GM12878 (cell line): ENCODE results near the gene OR1F1. TPM values are rescaled to one million over a fixed set of nuclear protein-coding genes. Genes with fewer than 3 reads are reported as not detected.

ENCODE experiments used
- ATAC-seq: fragments of 200-7000 bp; cut with Tn5 transposase; 3 replicates; pipeline ENCODE4 v1.9.1; 2020; ENCODE audit warnings: mild to moderate bottlenecking, moderate library complexity
- BruUV-seq: library from RNA; stranded (reverse); fragments of 400-500 nt; replicated peaks from 2 replicates; lab custom pipeline; 2021; lab: Mats Ljungman, UMichigan
- CTCF ChIA-PET: fragments of 300-600 bp; sonication (Branson Sonifier 250); formaldehyde crosslinking; extraction: SDS; loops from one replicate; lab custom pipeline; 2021; ENCODE audit warnings: inconsistent platforms; lab: Yijun Ruan, JAX
- POLR2A ChIA-PET: fragments of 350-600 bp; formaldehyde crosslinking; extraction: SDS; loops from one replicate; lab custom pipeline; 2021; ENCODE audit warnings: inconsistent platforms; lab: Charles Lee
- RAD21 ChIA-PET: fragments of 300-600 bp; sonication (Branson Sonifier 250); formaldehyde crosslinking; loops from one replicate; lab custom pipeline; 2023; ENCODE audit warnings: antibody characterized with exemption; ENCODE audit not compliant: unreplicated experiment; lab: Charles Lee
- SMC1A ChIA-PET: fragments of 300-600 bp; sonication (Branson Sonifier 250); formaldehyde crosslinking; loops from one replicate; lab custom pipeline; 2023; ENCODE audit not compliant: unreplicated experiment, uncharacterized antibody; lab: Charles Lee
- DNase-seq: peaks from one replicate; pipeline ENCODE4 v3.0.0-alpha.2; 2011; ENCODE audit warnings: low read depth, low spot score
- FAIRE-seq: peaks from 3 replicates; lab custom pipeline; 2011; peaks lifted over from hg19 to GRCh38; lab: Jason Lieb, UNC
- H2AFZ ChIP-seq: 2 replicates; pipeline ENCODE4 v1.6.0; 2011; ENCODE audit warnings: low read depth, low read length, control low read depth; ENCODE audit not compliant: control insufficient read depth
- H3K27ac ChIP-seq: 2 replicates; pipeline ENCODE4 v1.5.1; 2011; ENCODE audit warnings: control low read depth; ENCODE audit not compliant: control insufficient read depth, insufficient read depth
- H3K27me3 ChIP-seq, 2 experiments: replicated peaks in 1 of 2; 2 replicates each; pipeline versions ENCODE4 v1.6.0 to v1.6.1; 2011; ENCODE audit warnings: low read length in 1 of 2; ENCODE audit not compliant: control insufficient read depth in 2 of 2, insufficient read depth in 2 of 2
- H3K36me3 ChIP-seq, 2 experiments: 2 replicates each; pipeline ENCODE4 v1.5.1; 2011; ENCODE audit warnings: low read length in 1 of 2; ENCODE audit not compliant: control insufficient read depth in 2 of 2, insufficient read depth in 2 of 2
- H3K4me1 ChIP-seq: 2 replicates; pipeline ENCODE4 v1.6.1; 2011; ENCODE audit warnings: mild to moderate bottlenecking, low read length, moderate library complexity, mixed read lengths; ENCODE audit not compliant: control insufficient read depth, insufficient read depth
- H3K4me2 ChIP-seq: 2 replicates; pipeline ENCODE4 v1.6.0; 2011; ENCODE audit warnings: control low read depth; ENCODE audit not compliant: control insufficient read depth, insufficient read depth
- H3K4me3 ChIP-seq: fragments of 200-600 bp; sonication (generic); 2 replicates; pipeline ENCODE4 v1.5.1; 2016
- H3K79me2 ChIP-seq: 2 replicates; pipeline ENCODE4 v1.6.0; 2011; ENCODE audit warnings: low read length; ENCODE audit not compliant: control insufficient read depth, insufficient read depth
- H3K9ac ChIP-seq: 2 replicates; pipeline ENCODE4 v1.8.0; 2011; ENCODE audit warnings: low read length, control low read depth, mixed read lengths; ENCODE audit not compliant: control insufficient read depth, insufficient read depth
- H3K9me3 ChIP-seq: replicated peaks from 3 replicates; pipeline ENCODE4 v1.5.1; 2011; ENCODE audit warnings: mild to moderate bottlenecking, low read length; ENCODE audit not compliant: control insufficient read depth, insufficient read depth
- H4K20me1 ChIP-seq: 2 replicates; pipeline ENCODE4 v1.6.0; 2011; ENCODE audit not compliant: control insufficient read depth, insufficient read depth
- BACH1 ChIP-seq: fragments of 450-650 bp; IDR thresholded peaks from 2 replicates; pipeline ENCODE4 v1.6.1; 2017; ENCODE audit warnings: mild to moderate bottlenecking, borderline replicate concordance
- CHD1 ChIP-seq: IDR thresholded peaks from 2 replicates; pipeline ENCODE4 v1.6.1; 2012; ENCODE audit warnings: low read depth, low read length, improper control_type of control experiment
- ELK1 ChIP-seq: IDR thresholded peaks from 2 replicates; pipeline ENCODE4 v1.6.1; 2012; ENCODE audit warnings: low read depth, low read length, improper control_type of control experiment
- IRF4 ChIP-seq: IDR thresholded peaks from 2 replicates; pipeline ENCODE4 v1.6.1; 2011; ENCODE audit warnings: low read depth, low read length
- KDM1A ChIP-seq: fragments of 200-600 bp; sonication (generic); IDR thresholded peaks from 2 replicates; pipeline ENCODE4 v1.6.1; 2016; ENCODE audit warnings: borderline replicate concordance
- NRF1 ChIP-seq: conservative IDR thresholded peaks from 2 replicates; pipeline ENCODE4 v1.6.1; 2011; ENCODE audit warnings: mild to moderate bottlenecking, low read depth, low read length, improper control_type of control experiment
- PAX8 ChIP-seq: fragments of 450-650 bp; IDR thresholded peaks from 2 replicates; pipeline ENCODE4 v1.6.1; 2017; ENCODE audit warnings: mild to moderate bottlenecking, moderate library complexity
- PKNOX1 ChIP-seq: fragments of 450-650 bp; IDR thresholded peaks from 2 replicates; pipeline ENCODE4 v1.6.1; 2016; ENCODE audit warnings: mild to moderate bottlenecking
- RFX5 ChIP-seq: IDR thresholded peaks from 2 replicates; pipeline ENCODE4 v1.6.1; 2011; ENCODE audit warnings: low read depth, low read length, improper control_type of control experiment
- RUNX3 ChIP-seq: IDR thresholded peaks from 2 replicates; pipeline ENCODE4 v1.6.1; 2012; ENCODE audit warnings: low read length, inconsistent platforms
- SIX5 ChIP-seq: IDR thresholded peaks from 2 replicates; pipeline ENCODE4 v1.6.1; 2011; ENCODE audit warnings: mild to moderate bottlenecking, low read depth, low read length, moderate library complexity; ENCODE audit not compliant: severe bottlenecking
- SKIL ChIP-seq: fragments of 450-650 bp; IDR thresholded peaks from 2 replicates; pipeline ENCODE4 v1.6.1; 2017; ENCODE audit warnings: mild to moderate bottlenecking, low read depth, inconsistent platforms; ENCODE audit not compliant: poor library complexity, severe bottlenecking
- SRF ChIP-seq, 2 experiments: IDR thresholded peaks; 2 replicates each; pipeline ENCODE4 v1.6.1; 2011; ENCODE audit warnings: low read depth in 2 of 2, low read length in 2 of 2, mild to moderate bottlenecking in 1 of 2, moderate library complexity in 1 of 2
- TARDBP ChIP-seq: IDR thresholded peaks from 2 replicates; pipeline ENCODE4 v1.6.1; 2016; ENCODE audit warnings: borderline replicate concordance
- TCF12 ChIP-seq: IDR thresholded peaks from 2 replicates; pipeline ENCODE4 v1.6.1; 2011; ENCODE audit warnings: low read depth, mild to moderate bottlenecking, low read length
- ZNF592 ChIP-seq: fragments of 450-650 bp; IDR thresholded peaks from 2 replicates; pipeline ENCODE4 v1.6.1; 2017; ENCODE audit warnings: mild to moderate bottlenecking, moderate library complexity
- ZNF622 ChIP-seq: fragments of 450-650 bp; IDR thresholded peaks from 2 replicates; pipeline ENCODE4 v1.6.1; 2017; ENCODE audit warnings: mild to moderate bottlenecking, inconsistent platforms
- ZSCAN29 ChIP-seq: fragments of 450-650 bp; IDR thresholded peaks from 2 replicates; pipeline ENCODE4 v1.6.1; 2017; ENCODE audit warnings: mild to moderate bottlenecking, moderate library complexity
- WGBS: methylation state at CpG from one replicate; pipeline ENCODE4 v1.1.6; 2016; ENCODE audit warnings: low lambda C conversion rate; ENCODE audit not compliant: insufficient replicate concordance, insufficient coverage; ENCODE audit errors: missing lambda C conversion rate; 5-methylcytosine and 5-hydroxymethylcytosine counted together
- in situ Hi-C: fragments of 300-500 bp; cut with MboI; formaldehyde crosslinking; loops from 9 replicates; pipeline ENCODE4 v1.14.3; 2018; ENCODE audit warnings: mixed read lengths
- intact Hi-C: fragments of 100-400 bp; cut with micrococcal nuclease; formaldehyde crosslinking; loops from one replicate; pipeline ENCODE4 v1.14.2; 2022; ENCODE audit not compliant: unreplicated experiment
- polyA plus RNA-seq, 11 experiments: library from polyadenylated mRNA; depleted of rRNA in 4 of 11; unstranded in 6 of 11; stranded (reverse) in 5 of 11; fragments of >200 nt; fragmentation: Nextera tagmentation in 4 of 11; fragmentation: Illumina TruSeq in 1 of 11; extraction: Ambion mirVana in 4 of 11; extraction: Trizol in 1 of 11; gene quantifications; 1 replicate in 1 of 11; 2 replicates in 10 of 11; pipeline versions ENCODE4 v1.2.1 to v1.2.3, GENCODE V29; 2011 to 2016; ENCODE audit warnings: inconsistent platforms in 2 of 11, missing spikeins in 2 of 11, low read depth in 1 of 11
- total RNA-seq, 4 experiments: library from RNA; depleted of rRNA in 3 of 4; stranded (reverse); fragments of >200 nt in 3 of 4; fragmentation: Illumina TruSeq in 1 of 4; extraction: Trizol in 1 of 4; gene quantifications; 2 replicates each; pipeline versions ENCODE4 v1.2.1 to v1.2.3, GENCODE V29; 2013 to 2021

OR1F1 gene
- total and polyA plus RNA-seq, 10 of the 15 experiments (the other 5 are each of a cell fraction or from before 2014, with no cell fraction given): 0.10 to 0.14 (median 0.12) TPM; not detected in 7

GRCh38 chr16:3189869-3190268, 1.9 kb downstream of the OR1F1 start:
- in situ Hi-C loops (no loop called here), intact Hi-C loops (loop anchor here (2.0 to 5.0 kb wide), 3 partner anchors 39 to 269 kb away; partner anchors contain the start of gene ZNF263)
- Histone ChIP-seq H2AFZ (peak overlapping the region; percentile 34; the same call in 1 of the 2 replicates), H3K9ac (no peak overlapping the region), H3K27me3 (no peaks in the 10 kb centered on the region; a peak in 1 of 4 replicates), H3K36me3 (no peaks in the 10 kb centered on the region), H3K4me1 (peaks cover 17% of the 10 kb centered on the region), H3K79me2 (no peaks in the 10 kb centered on the region), H3K4me3 (peak overlapping the region; percentile 54), H3K27ac (no peak overlapping the region), H3K9me3 (no peaks in the 10 kb centered on the region; the same call in 2 of the 3 replicates), H3K4me2 (peak overlapping the region; percentile 98), H4K20me1 (no peaks in the 10 kb centered on the region)
- DNase-seq (no peak), ATAC-seq (peak; percentile 6; the same call in 2 of the 3 replicates), FAIRE-seq (no peak)
- ChIA-PET RAD21 (no interaction called here), POLR2A (no interaction called here), CTCF (interaction anchor here (0.7 to 1.3 kb wide), 2 partner anchors 60 to 254 kb away, joined by 3 to 4 read pairs; partner anchors contain the start of genes NAA60 and ZNF597), SMC1A (interaction anchor here (0.7 to 1.5 kb wide), 5 partner anchors 13 to 108 kb away, joined by 3 to 4 read pairs (median 3); no protein-coding TSS in a partner anchor)
- no peak for TF ChIP-seq SKIL
- no peak for TF ChIP-seq ZSCAN29
- no peak for TF ChIP-seq RUNX3
- no peak for TF ChIP-seq KDM1A
- no peak for TF ChIP-seq TARDBP
- TF ChIP-seq SRF (IDR thresholded peaks at IDR 0.05; ENCODE audit: low read depth in 2 of 2, low read length in 2 of 2): no peak
- no peak for TF ChIP-seq IRF4
- no peak for TF ChIP-seq CHD1
- TF ChIP-seq ELK1: no peak
- no peak for TF ChIP-seq BACH1
- TF ChIP-seq PAX8: no peak
- no peak for TF ChIP-seq ZNF622
- TF ChIP-seq TCF12: no peak
- TF ChIP-seq ZNF592: no peak
- TF ChIP-seq SIX5: no peak
- TF ChIP-seq PKNOX1: no peak
- TF ChIP-seq RFX5: no peak
- no peak for TF ChIP-seq NRF1
- BruUV-seq: no TSS peak
- WGBS: 19% methylated on average over 11 of the region's 11 CpGs
